Loucy (cell line): ENCODE measurements around the gene TAS1R2.

ENCODE experiments used
- H2AFZ ChIP-seq: fragments of 200-600 bp; sonication (generic); 2 replicates; pipeline ENCODE4 v1.6.0; 2016; ENCODE audit warnings: antibody characterized with exemption, mild to moderate bottlenecking, low read length, moderate library complexity
- H3F3A ChIP-seq: fragments of 200-600 bp; 2 replicates; pipeline ENCODE4 v1.6.0; 2016; ENCODE audit warnings: antibody characterized with exemption, low read depth, mild to moderate bottlenecking
- H3K27me3 ChIP-seq: fragments of 200-600 bp; sonication (generic); 2 replicates; pipeline ENCODE4 v1.6.1; 2014; ENCODE audit warnings: low read length, mild to moderate bottlenecking; ENCODE audit not compliant: insufficient read depth, poor library complexity, severe bottlenecking
- H3K36me3 ChIP-seq: fragments of 200-600 bp; sonication (generic); 2 replicates; pipeline ENCODE4 v1.6.1; 2016; ENCODE audit warnings: low read length; ENCODE audit not compliant: insufficient read depth
- H3K4me1 ChIP-seq: fragments of 200-600 bp; sonication (generic); 2 replicates; pipeline ENCODE4 v1.5.1; 2014; ENCODE audit warnings: low read length, mild to moderate bottlenecking; ENCODE audit not compliant: insufficient read depth, poor library complexity, severe bottlenecking
- H3K4me2 ChIP-seq: fragments of 200-600 bp; sonication (generic); 2 replicates; pipeline ENCODE4 v1.6.0; 2014; ENCODE audit warnings: antibody characterized with exemption, low read length, low read depth, mild to moderate bottlenecking; ENCODE audit not compliant: poor library complexity, severe bottlenecking
- H3K4me3 ChIP-seq: fragments of 200-600 bp; sonication (generic); 2 replicates; pipeline ENCODE4 v1.5.1; 2014; ENCODE audit warnings: low read length, mild to moderate bottlenecking, mixed read lengths; ENCODE audit not compliant: poor library complexity, severe bottlenecking
- H3K79me2 ChIP-seq: fragments of 200-600 bp; sonication (generic); 2 replicates; pipeline ENCODE4 v1.6.1; 2014; ENCODE audit warnings: low read length; ENCODE audit not compliant: insufficient read depth
- H3K9ac ChIP-seq: fragments of 200-600 bp; sonication (generic); 2 replicates; pipeline ENCODE4 v1.6.0; 2014; ENCODE audit warnings: mild to moderate bottlenecking, low read depth, low read length, moderate library complexity; ENCODE audit not compliant: poor library complexity, severe bottlenecking
- H3K9me2 ChIP-seq: fragments of 200-600 bp; sonication (generic); replicated peaks from 2 replicates; pipeline ENCODE4 v1.6.1; 2016; ENCODE audit warnings: low read depth, low read length, mixed read lengths
- H3K9me3 ChIP-seq: fragments of 200-600 bp; sonication (generic); 2 replicates; pipeline ENCODE4 v1.6.1; 2014; ENCODE audit warnings: mild to moderate bottlenecking, antibody characterized with exemption, low read length, low read depth; ENCODE audit not compliant: insufficient read depth
- H4K20me1 ChIP-seq: fragments of 200-600 bp; sonication (generic); 2 replicates; pipeline ENCODE4 v1.6.0; 2014; ENCODE audit warnings: antibody characterized with exemption, low read length, mild to moderate bottlenecking; ENCODE audit not compliant: insufficient read depth, poor library complexity, severe bottlenecking
- EZH2phosphoT487 ChIP-seq: fragments of 200-600 bp; IDR thresholded peaks from 2 replicates; pipeline ENCODE4 v1.6.1; 2018; ENCODE audit warnings: antibody characterized with exemption, mild to moderate bottlenecking, moderate library complexity, borderline replicate concordance
- TF ChIP-seq, protein P1 (sequence below): fragments of 200-600 bp; sonication (generic); conservative IDR thresholded peaks from 2 replicates; pipeline ENCODE4 v1.5.1; 2014; ENCODE audit warnings: mild to moderate bottlenecking, antibody characterized with exemption, low read length

TAS1R2 gene

DNA sequence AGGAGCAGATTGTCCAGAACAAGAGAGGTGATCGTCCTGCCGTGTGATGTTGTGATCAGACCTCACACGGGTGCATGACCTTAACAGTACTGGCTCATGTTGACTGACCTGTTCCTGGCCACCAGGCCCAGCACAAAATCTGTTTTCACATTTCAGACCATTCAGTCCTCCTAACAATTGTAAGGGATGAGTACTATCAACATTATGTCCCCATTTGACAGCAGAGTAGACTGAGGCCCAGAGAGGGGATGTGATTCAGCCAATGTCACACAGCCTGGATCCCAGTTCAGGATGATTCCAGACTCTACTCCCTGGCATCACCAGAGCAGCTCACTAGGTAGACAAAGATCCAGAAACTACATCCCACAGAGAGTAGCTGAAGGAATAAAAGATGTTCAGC, 7.4 kb upstream of the TAS1R2 start:
- H2AFZ ChIP-seq: no peak overlapping the region
- H3K4me3 ChIP-seq: no peak overlapping the region
- no peaks in the 10 kb centered on the region for H3K79me2 ChIP-seq
- no peaks in the 10 kb centered on the region for H3K9me3 ChIP-seq
- no peaks in the 10 kb centered on the region for H3K9me2 ChIP-seq
- H3K27me3 ChIP-seq: no peaks in the 10 kb centered on the region
- no peak for TF ChIP-seq EZH2phosphoT487
- TF ChIP-seq, protein P1, sequence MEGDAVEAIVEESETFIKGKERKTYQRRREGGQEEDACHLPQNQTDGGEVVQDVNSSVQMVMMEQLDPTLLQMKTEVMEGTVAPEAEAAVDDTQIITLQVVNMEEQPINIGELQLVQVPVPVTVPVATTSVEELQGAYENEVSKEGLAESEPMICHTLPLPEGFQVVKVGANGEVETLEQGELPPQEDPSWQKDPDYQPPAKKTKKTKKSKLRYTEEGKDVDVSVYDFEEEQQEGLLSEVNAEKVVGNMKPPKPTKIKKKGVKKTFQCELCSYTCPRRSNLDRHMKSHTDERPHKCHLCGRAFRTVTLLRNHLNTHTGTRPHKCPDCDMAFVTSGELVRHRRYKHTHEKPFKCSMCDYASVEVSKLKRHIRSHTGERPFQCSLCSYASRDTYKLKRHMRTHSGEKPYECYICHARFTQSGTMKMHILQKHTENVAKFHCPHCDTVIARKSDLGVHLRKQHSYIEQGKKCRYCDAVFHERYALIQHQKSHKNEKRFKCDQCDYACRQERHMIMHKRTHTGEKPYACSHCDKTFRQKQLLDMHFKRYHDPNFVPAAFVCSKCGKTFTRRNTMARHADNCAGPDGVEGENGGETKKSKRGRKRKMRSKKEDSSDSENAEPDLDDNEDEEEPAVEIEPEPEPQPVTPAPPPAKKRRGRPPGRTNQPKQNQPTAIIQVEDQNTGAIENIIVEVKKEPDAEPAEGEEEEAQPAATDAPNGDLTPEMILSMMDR: no peak
- H3F3A ChIP-seq: no peaks in the 10 kb centered on the region
- H3K36me3 ChIP-seq: no peaks in the 10 kb centered on the region
- no peak overlapping the region for H3K4me2 ChIP-seq
- no peak overlapping the region for H3K9ac ChIP-seq
- H3K4me1 ChIP-seq: peaks cover 7% of the 10 kb centered on the region
- no peaks in the 10 kb centered on the region for H4K20me1 ChIP-seq

DNA sequence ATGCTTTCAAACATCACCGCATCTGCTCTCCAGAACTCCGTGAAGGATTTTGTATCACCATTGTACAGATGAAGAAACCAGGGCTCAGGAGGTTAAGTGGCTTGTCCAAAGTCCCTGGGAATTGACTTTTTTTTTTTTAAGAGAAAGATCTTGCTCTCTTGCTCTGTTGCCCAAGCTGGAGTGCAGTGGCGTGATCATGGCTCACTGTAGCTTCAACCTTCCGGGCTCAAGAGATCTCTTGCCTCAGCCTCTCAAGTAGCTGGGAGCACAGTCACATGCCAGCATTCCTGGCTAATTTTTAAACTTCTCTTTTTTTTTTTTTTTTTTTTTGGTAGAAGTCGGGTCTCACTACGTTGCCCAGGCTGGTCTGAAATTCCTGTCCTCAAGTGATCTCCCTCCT, 6.9 kb upstream of the TAS1R2 start:
- H3K4me3 ChIP-seq: no peak overlapping the region

DNA sequence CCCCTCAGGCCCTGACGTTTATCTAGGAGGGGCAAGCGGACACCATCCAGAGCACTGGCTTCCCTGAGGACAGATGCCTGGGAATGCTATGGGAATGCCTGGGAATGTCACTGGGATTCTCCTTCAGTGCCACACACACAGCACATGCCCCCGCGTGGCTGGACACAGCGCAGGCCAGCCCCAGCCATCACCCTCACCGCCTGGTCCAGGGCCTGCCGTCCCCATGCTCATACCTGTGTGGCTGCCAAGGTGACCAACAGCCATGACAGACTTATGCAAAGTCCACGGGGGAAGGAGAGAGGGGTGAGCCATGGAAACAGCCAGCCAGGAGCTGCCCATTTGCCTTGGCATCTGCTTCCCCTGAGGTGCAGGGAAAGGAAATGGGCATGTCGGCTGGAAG, 5.7 kb upstream of the TAS1R2 start:
- H3K4me2 ChIP-seq: no peak overlapping the region
- TF ChIP-seq EZH2phosphoT487: no peak
- TF ChIP-seq, protein P1: no peak
- no peaks in the 10 kb centered on the region for H3K9me3 ChIP-seq

More for the DNA sequence above, 6.9 kb upstream of the TAS1R2 start:
- H3K36me3 ChIP-seq: no peaks in the 10 kb centered on the region
- H3K4me1 ChIP-seq: peaks cover 7% of the 10 kb centered on the region
- no peak overlapping the region for H3K4me2 ChIP-seq
- no peaks in the 10 kb centered on the region for H3F3A ChIP-seq
- no peaks in the 10 kb centered on the region for H3K79me2 ChIP-seq
- no peak for TF ChIP-seq EZH2phosphoT487
- TF ChIP-seq, protein P1: no peak
- no peak overlapping the region for H3K9ac ChIP-seq
- H3K9me3 ChIP-seq: no peaks in the 10 kb centered on the region
- H3K9me2 ChIP-seq: no peaks in the 10 kb centered on the region
- no peak overlapping the region for H2AFZ ChIP-seq
- no peaks in the 10 kb centered on the region for H3K27me3 ChIP-seq
- no peaks in the 10 kb centered on the region for H4K20me1 ChIP-seq

More for the DNA sequence above, 5.7 kb upstream of the TAS1R2 start:
- Histone ChIP-seq H2AFZ (no peak overlapping the region), H3F3A (no peaks in the 10 kb centered on the region), H3K27me3 (no peaks in the 10 kb centered on the region), H3K36me3 (no peaks in the 10 kb centered on the region), H3K9me2 (no peaks in the 10 kb centered on the region), H3K9ac (no peak overlapping the region), H3K4me1 (peaks cover 7% of the 10 kb centered on the region), H3K79me2 (no peaks in the 10 kb centered on the region), H4K20me1 (no peaks in the 10 kb centered on the region), H3K4me3 (no peak overlapping the region)
